ENCODE data around the gene RNF14.
A peak's percentile ranks its signal among the peaks of the same experiment; 100 is the strongest.

RNF14 gene

GRCh38 chr5:141982626-141983025, 13.7 kb downstream of the RNF14 start:
- no peak for DNase-seq

GRCh38 chr5:141986072-141986471, 17.2 kb downstream of the RNF14 start:
- DNase-seq, result no peak

GRCh38 chr5:141989720-141990119, 20.8 kb downstream of the RNF14 start:
- no peak for DNase-seq

GRCh38 chr5:141992349-141992963, 23.6 kb downstream of the RNF14 start:
- DNase-seq, result no peak

GRCh38 chr5:141994511-141995136, 25.7 kb downstream of the RNF14 start:
- no peak for DNase-seq

- no peak for DNase-seq
These were observed 26.8 kb downstream of the RNF14 start for GRCh38 chr5:141995656-141996055.

- no peak for DNase-seq
These were observed 28.6 kb downstream of the RNF14 start for GRCh38 chr5:141997358-141997960.

- no peak for DNase-seq
These were observed 31.3 kb downstream of the RNF14 start for GRCh38 chr5:142000173-142000572.

GRCh38 chr5:142000704-142001484, 32.0 kb downstream of the RNF14 start:
- no peak for DNase-seq

- no peak for DNase-seq
These were observed 34.4 kb downstream of the RNF14 start for GRCh38 chr5:142003266-142003800.

GRCh38 chr5:142006363-142007236, 37.7 kb downstream of the RNF14 start:
- DNase-seq, result peak; percentile 61

GRCh38 chr5:142007237-142007544, 38.3 kb downstream of the RNF14 start:
- no peak for DNase-seq

GRCh38 chr5:142008813-142009212, 39.9 kb downstream of the RNF14 start:
- DNase-seq, result no peak

- no peak for DNase-seq
These were observed 41.0 kb downstream of the RNF14 start for GRCh38 chr5:142009886-142010285.

- no peak for DNase-seq
These were observed 42.8 kb downstream of the RNF14 start for GRCh38 chr5:142011572-142012185.

GRCh38 chr5:142012186-142012785, 43.4 kb downstream of the RNF14 start:
- DNase-seq, result no peak

- peak; percentile 14 for DNase-seq
These were observed 44.0 kb downstream of the RNF14 start, which contains the start of gene GNPDA1 for GRCh38 chr5:142012792-142013388. Gene GNPDA1 (minus strand): TSS chr5:142013027. CDS start chr5:142012035, 992 bp downstream.

GRCh38 chr5:142013734-142014521, 45.0 kb downstream of the RNF14 start:
- DNase-seq, result no peak

- peak; percentile 24 for DNase-seq
These were observed 46.1 kb downstream of the RNF14 start for GRCh38 chr5:142014911-142015584.
